Stimulated activated naive CD4-positive, alpha-beta T cell (primary cell): ENCODE results near the gene ZC3HAV1.

Source experiments
- DNase-seq, 6 experiments: peaks; one replicate each; lab custom pipeline; 2025; lab: John Stamatoyannopoulos, UW

ZC3HAV1 gene

GRCh38 chr7:139018910-139019309, 90.6 kb downstream of the ZC3HAV1 start:
- DNase-seq, result no peak

- DNase-seq, result peak; percentile 12 to 64 (median 33)
Observed at GRCh38 chr7:139016931-139017511, 92.5 kb downstream of the ZC3HAV1 start.

GRCh38 chr7:139011373-139011772, 98.1 kb downstream of the ZC3HAV1 start:
- no peak for DNase-seq

GRCh38 chr7:139004321-139005090, 105.0 kb downstream of the ZC3HAV1 start:
- DNase-seq, result peak in 1 of 6 experiments; percentile 3

GRCh38 chr7:138999414-138999813, 110.1 kb downstream of the ZC3HAV1 start:
- DNase-seq, result no peak
